HCT116 (cell line): ENCODE results near the gene TYW1B. TPM values are rescaled to one million over a fixed set of nuclear protein-coding genes. Genes with fewer than 3 reads are reported as not detected.
"Not testable (repeated sequence)": the region's sequence is repeated elsewhere in the genome, so short reads cannot be mapped to it uniquely, and the experiment has no call there.

Source experiments
- ATAC-seq: fragments of 200-7000 bp; cut with Tn5 transposase; 2 replicates; pipeline ENCODE4 v1.9.1; 2020; ENCODE audit warnings: mild to moderate bottlenecking, moderate library complexity
- BruUV-seq: library from RNA; stranded (reverse); fragments of 400-500 nt; replicated peaks from 2 replicates; lab custom pipeline; 2021; lab: Mats Ljungman, UMichigan
- CTCF ChIA-PET: fragments of 300-600 bp; sonication (Branson Sonifier 250); formaldehyde crosslinking; loops from one replicate; lab custom pipeline; 2021; ENCODE audit warnings: antibody characterized with exemption; lab: Charles Lee
- POLR2A ChIA-PET: fragments of 300-600, 350-600 bp; sonication (Branson Sonifier 250); formaldehyde crosslinking; loops from one replicate; lab custom pipeline; 2021; ENCODE audit warnings: antibody characterized with exemption; lab: Charles Lee
- RAD21 ChIA-PET, 2 experiments: fragments of 300-600 bp; sonication (Branson Sonifier 250); formaldehyde crosslinking; loops; one replicate each; lab custom pipeline; 2023; ENCODE audit warnings: low total read pairs in 2 of 2; ENCODE audit not compliant: uncharacterized antibody in 2 of 2, unreplicated experiment in 2 of 2, low non-redundant PET in 1 of 2; lab: Charles Lee
- DNase-seq: peaks from one replicate; pipeline ENCODE4 v3.0.0-alpha.2; 2010; ENCODE audit warnings: low read depth, low spot score
- H2AFZ ChIP-seq: fragments of 200-600 bp; shearing (Covaris generic), sonication (generic); 2 replicates; pipeline ENCODE4 v1.6.1; 2017; ENCODE audit warnings: low read depth, mixed run types, mixed read lengths, antibody characterized with exemption, low read length; ENCODE audit not compliant: poor library complexity, severe bottlenecking
- H3K27ac ChIP-seq: 2 replicates; pipeline ENCODE4 v1.5.1; 2012; ENCODE audit warnings: low read depth, low read length
- H3K27me3 ChIP-seq: fragments of 200-600 bp; sonication (generic); 2 replicates; pipeline ENCODE4 v1.6.1; 2016; ENCODE audit warnings: mixed run types, low read length, mixed read lengths; ENCODE audit not compliant: insufficient read depth
- H3K36me3 ChIP-seq, 2 experiments: fragments of 200-500 bp in 1 of 2; fragments of 200-600 bp in 1 of 2; sonication (Bioruptor generic) in 1 of 2; sonication (generic) in 1 of 2; 2 replicates each; pipeline versions ENCODE4 v1.5.1 to v1.6.1; 2014 to 2016; ENCODE audit warnings: low read length in 2 of 2, inconsistent platforms in 1 of 2, mixed read lengths in 1 of 2, mixed run types in 1 of 2; ENCODE audit not compliant: insufficient read depth in 2 of 2, control insufficient read depth in 1 of 2
- H3K4me1 ChIP-seq, 2 experiments: fragments of 200-600 bp in 1 of 2; sonication (generic) in 1 of 2; 2 replicates each; pipeline versions ENCODE4 v1.5.1 to v1.6.1; 2012 to 2017; ENCODE audit warnings: low read length in 2 of 2, inconsistent platforms in 1 of 2, mild to moderate bottlenecking in 1 of 2, mixed read lengths in 1 of 2, mixed run types in 1 of 2, moderate library complexity in 1 of 2; ENCODE audit not compliant: insufficient read depth in 2 of 2, control insufficient read depth in 1 of 2
- H3K4me2 ChIP-seq: fragments of 200-600 bp; sonication (generic); 2 replicates; pipeline ENCODE4 v1.6.1; 2017; ENCODE audit warnings: mixed run types, low read length, mixed read lengths
- H3K4me3 ChIP-seq, 2 experiments: fragments of 200-600 bp in 1 of 2; sonication (generic) in 1 of 2; replicated peaks in 1 of 2; 2 replicates each; pipeline ENCODE4 v1.5.1; 2011 to 2016; ENCODE audit warnings: low read length in 2 of 2, control low read depth in 1 of 2, low read depth in 1 of 2, mild to moderate bottlenecking in 1 of 2, mixed read lengths in 1 of 2, mixed run types in 1 of 2
- H3K79me2 ChIP-seq: fragments of 200-600 bp; sonication (generic); 2 replicates; pipeline ENCODE4 v1.6.1; 2017; ENCODE audit warnings: mild to moderate bottlenecking, mixed run types, low read length, moderate library complexity, mixed read lengths; ENCODE audit not compliant: insufficient read depth
- H3K9ac ChIP-seq: fragments of 200-600 bp; sonication (generic); 2 replicates; pipeline ENCODE4 v1.6.1; 2016; ENCODE audit warnings: low read length, mixed read lengths
- H3K9me2 ChIP-seq: fragments of 200-600 bp; sonication (generic), shearing (Covaris generic); 2 replicates; pipeline ENCODE4 v1.6.1; 2017; ENCODE audit warnings: mixed run types, mild to moderate bottlenecking, moderate library complexity; ENCODE audit not compliant: insufficient read depth
- H3K9me3 ChIP-seq, 2 experiments: fragments of 200-500 bp in 1 of 2; fragments of 200-600 bp in 1 of 2; sonication (Bioruptor generic) in 1 of 2; sonication (generic) in 1 of 2; 2 replicates each; pipeline ENCODE4 v1.6.1; 2014 to 2017; ENCODE audit warnings: low read length in 2 of 2, mixed read lengths in 2 of 2, inconsistent platforms in 1 of 2, low read depth in 1 of 2, mild to moderate bottlenecking in 1 of 2, mixed run types in 1 of 2, moderate library complexity in 1 of 2; ENCODE audit not compliant: control insufficient read depth in 1 of 2, insufficient read depth in 1 of 2
- H4K20me1 ChIP-seq: fragments of 200-600 bp; sonication (generic), shearing (Covaris generic); 2 replicates; pipeline ENCODE4 v1.6.1; 2017; ENCODE audit warnings: mixed run types, mild to moderate bottlenecking, moderate library complexity; ENCODE audit not compliant: insufficient read depth
- CBX3 ChIP-seq: IDR thresholded peaks from 2 replicates; pipeline ENCODE4 v1.6.1; 2012; ENCODE audit warnings: low read depth
- CEBPB ChIP-seq: IDR thresholded peaks from 2 replicates; pipeline ENCODE4 v1.6.1; 2012; ENCODE audit warnings: low read depth
- ELF1 ChIP-seq: IDR thresholded peaks from 2 replicates; pipeline ENCODE4 v1.6.1; 2012; ENCODE audit warnings: low read depth, borderline replicate concordance
- EZH2 ChIP-seq: fragments of 200-600 bp; sonication (generic); IDR thresholded peaks from 2 replicates; pipeline ENCODE4 v1.6.1; 2017; ENCODE audit warnings: antibody characterized with exemption, mixed run types
- EZH2phosphoT487 ChIP-seq: fragments of 200-600 bp; IDR thresholded peaks from 2 replicates; pipeline ENCODE4 v1.6.1; 2018; ENCODE audit warnings: antibody characterized with exemption, borderline replicate concordance
- MAX ChIP-seq: IDR thresholded peaks from 2 replicates; pipeline ENCODE4 v1.6.1; 2012
- POLR2AphosphoS5 ChIP-seq: IDR thresholded peaks from 2 replicates; pipeline ENCODE4 v1.6.1; 2011; ENCODE audit warnings: mild to moderate bottlenecking, low read depth, low read length, moderate library complexity
- RAD21 ChIP-seq: IDR thresholded peaks from 2 replicates; pipeline ENCODE4 v1.6.1; 2012; ENCODE audit warnings: low read depth, mild to moderate bottlenecking
- SRF ChIP-seq: IDR thresholded peaks from 2 replicates; pipeline ENCODE4 v1.6.1; 2012; ENCODE audit warnings: low read depth
- YY1 ChIP-seq: IDR thresholded peaks from 2 replicates; pipeline ENCODE4 v1.6.1; 2011; ENCODE audit warnings: low read length, low read depth, moderate library complexity, mild to moderate bottlenecking; ENCODE audit not compliant: insufficient replicate concordance; ENCODE audit errors: extremely low read depth
- ZFX ChIP-seq: fragments of 450-650 bp; IDR thresholded peaks from 2 replicates; pipeline ENCODE4 v1.6.1; 2017
- ZNF274 ChIP-seq: fragments of 200-500 bp; sonication (Bioruptor generic); IDR thresholded peaks from 2 replicates; pipeline ENCODE4 v1.6.1; 2014; ENCODE audit warnings: mild to moderate bottlenecking, low read depth, low read length, inconsistent platforms
- intact Hi-C: fragments of 100-400 bp; cut with micrococcal nuclease; formaldehyde crosslinking; loops from 2 replicates; pipeline ENCODE4 v1.10.0; 2022
- total RNA-seq: library from RNA; stranded (reverse); gene quantifications from one replicate; pipeline ENCODE4 v1.2.1, GENCODE V29; 2021; ENCODE audit not compliant: unreplicated experiment
- TF ChIP-seq, protein P1 (sequence below): IDR thresholded peaks from 2 replicates; pipeline ENCODE4 v1.6.1; 2012
- TF ChIP-seq, protein P2 (sequence below): IDR thresholded peaks from 2 replicates; pipeline ENCODE4 v1.6.1; 2012; ENCODE audit warnings: low read depth
- TF ChIP-seq, protein P3 (sequence below): IDR thresholded peaks from 2 replicates; pipeline ENCODE4 v1.6.1; 2011; ENCODE audit warnings: mild to moderate bottlenecking, low read length, moderate library complexity; ENCODE audit not compliant: insufficient replicate concordance; ENCODE audit errors: extremely low read depth

TYW1B gene
- total RNA-seq, 1 experiment from 2014 or later = 2.4 TPM

DNA sequence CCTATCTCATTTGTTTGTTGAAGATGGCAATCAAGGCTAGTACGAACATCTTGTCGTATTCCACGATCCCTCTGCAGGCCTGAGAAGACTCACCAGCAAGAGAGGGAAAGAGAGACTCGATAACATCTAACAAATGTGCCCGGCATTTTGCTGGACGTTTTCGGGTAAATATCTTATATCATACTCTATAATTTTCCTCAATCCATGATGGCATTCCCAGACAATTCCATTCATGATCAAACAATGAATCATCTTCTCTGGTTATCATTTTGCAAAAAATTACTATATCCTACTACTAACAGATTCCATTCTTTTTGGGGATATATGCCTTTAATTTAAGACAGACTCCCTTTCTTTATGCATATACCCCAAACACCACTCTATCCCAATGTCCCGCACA is 118.1 kb downstream of the TYW1B start:
- no peak overlapping the region for H3K4me3 ChIP-seq
- H3K27me3 ChIP-seq = no peaks in the 10 kb centered on the region
- H3K9me2 ChIP-seq = no peaks in the 10 kb centered on the region
- H3K79me2 ChIP-seq = no peaks in the 10 kb centered on the region
- RAD21 ChIA-PET = no interaction called here
- DNase-seq (no peak), ATAC-seq (no peak)
- no peak overlapping the region for H2AFZ ChIP-seq
- H3K4me2 ChIP-seq = no peak overlapping the region
- POLR2A ChIA-PET = no interaction called here
- no peaks in the 10 kb centered on the region for H4K20me1 ChIP-seq
- no peak overlapping the region for H3K9ac ChIP-seq
- TF ChIP-seq, protein P1, sequence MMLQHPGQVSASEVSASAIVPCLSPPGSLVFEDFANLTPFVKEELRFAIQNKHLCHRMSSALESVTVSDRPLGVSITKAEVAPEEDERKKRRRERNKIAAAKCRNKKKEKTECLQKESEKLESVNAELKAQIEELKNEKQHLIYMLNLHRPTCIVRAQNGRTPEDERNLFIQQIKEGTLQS = no peak
- no peak for TF ChIP-seq POLR2AphosphoS5
- TF ChIP-seq YY1 = no peak
- TF ChIP-seq, protein P2, sequence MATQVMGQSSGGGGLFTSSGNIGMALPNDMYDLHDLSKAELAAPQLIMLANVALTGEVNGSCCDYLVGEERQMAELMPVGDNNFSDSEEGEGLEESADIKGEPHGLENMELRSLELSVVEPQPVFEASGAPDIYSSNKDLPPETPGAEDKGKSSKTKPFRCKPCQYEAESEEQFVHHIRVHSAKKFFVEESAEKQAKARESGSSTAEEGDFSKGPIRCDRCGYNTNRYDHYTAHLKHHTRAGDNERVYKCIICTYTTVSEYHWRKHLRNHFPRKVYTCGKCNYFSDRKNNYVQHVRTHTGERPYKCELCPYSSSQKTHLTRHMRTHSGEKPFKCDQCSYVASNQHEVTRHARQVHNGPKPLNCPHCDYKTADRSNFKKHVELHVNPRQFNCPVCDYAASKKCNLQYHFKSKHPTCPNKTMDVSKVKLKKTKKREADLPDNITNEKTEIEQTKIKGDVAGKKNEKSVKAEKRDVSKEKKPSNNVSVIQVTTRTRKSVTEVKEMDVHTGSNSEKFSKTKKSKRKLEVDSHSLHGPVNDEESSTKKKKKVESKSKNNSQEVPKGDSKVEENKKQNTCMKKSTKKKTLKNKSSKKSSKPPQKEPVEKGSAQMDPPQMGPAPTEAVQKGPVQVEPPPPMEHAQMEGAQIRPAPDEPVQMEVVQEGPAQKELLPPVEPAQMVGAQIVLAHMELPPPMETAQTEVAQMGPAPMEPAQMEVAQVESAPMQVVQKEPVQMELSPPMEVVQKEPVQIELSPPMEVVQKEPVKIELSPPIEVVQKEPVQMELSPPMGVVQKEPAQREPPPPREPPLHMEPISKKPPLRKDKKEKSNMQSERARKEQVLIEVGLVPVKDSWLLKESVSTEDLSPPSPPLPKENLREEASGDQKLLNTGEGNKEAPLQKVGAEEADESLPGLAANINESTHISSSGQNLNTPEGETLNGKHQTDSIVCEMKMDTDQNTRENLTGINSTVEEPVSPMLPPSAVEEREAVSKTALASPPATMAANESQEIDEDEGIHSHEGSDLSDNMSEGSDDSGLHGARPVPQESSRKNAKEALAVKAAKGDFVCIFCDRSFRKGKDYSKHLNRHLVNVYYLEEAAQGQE = no peak
- no peak for TF ChIP-seq CBX3
- no peak for TF ChIP-seq ZFX
- TF ChIP-seq, protein P3, sequence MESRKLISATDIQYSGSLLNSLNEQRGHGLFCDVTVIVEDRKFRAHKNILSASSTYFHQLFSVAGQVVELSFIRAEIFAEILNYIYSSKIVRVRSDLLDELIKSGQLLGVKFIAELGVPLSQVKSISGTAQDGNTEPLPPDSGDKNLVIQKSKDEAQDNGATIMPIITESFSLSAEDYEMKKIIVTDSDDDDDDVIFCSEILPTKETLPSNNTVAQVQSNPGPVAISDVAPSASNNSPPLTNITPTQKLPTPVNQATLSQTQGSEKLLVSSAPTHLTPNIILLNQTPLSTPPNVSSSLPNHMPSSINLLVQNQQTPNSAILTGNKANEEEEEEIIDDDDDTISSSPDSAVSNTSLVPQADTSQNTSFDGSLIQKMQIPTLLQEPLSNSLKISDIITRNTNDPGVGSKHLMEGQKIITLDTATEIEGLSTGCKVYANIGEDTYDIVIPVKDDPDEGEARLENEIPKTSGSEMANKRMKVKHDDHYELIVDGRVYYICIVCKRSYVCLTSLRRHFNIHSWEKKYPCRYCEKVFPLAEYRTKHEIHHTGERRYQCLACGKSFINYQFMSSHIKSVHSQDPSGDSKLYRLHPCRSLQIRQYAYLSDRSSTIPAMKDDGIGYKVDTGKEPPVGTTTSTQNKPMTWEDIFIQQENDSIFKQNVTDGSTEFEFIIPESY = no peak
- no peak for TF ChIP-seq ELF1
- no peak for TF ChIP-seq SRF
- TF ChIP-seq CEBPB = no peak
- no peak for TF ChIP-seq MAX
- no peak for TF ChIP-seq RAD21
- no peak for TF ChIP-seq ZNF274
- no peak for TF ChIP-seq EZH2phosphoT487
- TF ChIP-seq EZH2 = no peak
- H3K9me3 ChIP-seq = no peaks in the 10 kb centered on the region
- intact Hi-C loops = no loop called here
- CTCF ChIA-PET = no interaction called here
- H3K36me3 ChIP-seq = no peaks in the 10 kb centered on the region
- H3K4me1 ChIP-seq = no peaks in the 10 kb centered on the region
- no peak overlapping the region for H3K27ac ChIP-seq
- BruUV-seq = no TSS peak

DNA sequence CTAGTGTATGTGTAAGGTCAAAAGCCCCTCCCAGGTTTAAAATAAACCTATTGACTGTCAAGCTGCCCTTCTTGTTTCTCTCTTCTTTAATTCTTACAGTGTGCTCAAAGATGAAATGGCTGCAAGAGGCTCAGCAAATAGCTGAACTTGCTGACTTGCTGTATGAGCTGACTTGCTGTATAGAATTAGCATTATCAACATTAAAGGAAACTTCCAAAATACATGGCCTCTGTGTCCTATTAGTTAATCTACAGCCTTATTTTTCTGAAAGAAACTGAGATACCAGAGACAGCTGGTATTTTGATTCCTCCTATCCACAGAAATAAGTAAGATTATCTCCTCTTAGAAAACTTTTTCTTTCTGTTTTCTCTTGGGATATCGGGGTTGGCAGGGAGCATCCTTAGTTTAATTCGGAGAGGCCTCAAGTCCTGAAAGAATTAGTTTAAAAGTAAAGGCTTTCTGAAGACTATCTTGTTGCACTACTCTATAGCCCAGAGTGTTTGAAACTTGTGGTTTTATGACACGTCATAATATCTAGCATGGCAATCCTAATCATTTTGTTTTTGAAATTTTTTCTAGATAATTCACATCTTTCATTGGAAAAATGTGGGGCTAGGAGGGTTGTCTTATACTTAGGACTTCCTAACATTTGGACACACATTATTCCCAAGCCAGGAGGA is 119.5 kb downstream of the TYW1B start:
- H2AFZ ChIP-seq, intact Hi-C loops, H3K27me3 ChIP-seq, ATAC-seq, H3K9me2 ChIP-seq, H3K4me3 ChIP-seq, H3K27ac ChIP-seq, H3K4me1 ChIP-seq, BruUV-seq, POLR2A ChIA-PET, H3K9ac ChIP-seq, DNase-seq, RAD21 ChIA-PET, CTCF ChIA-PET, H3K36me3 ChIP-seq, H4K20me1 ChIP-seq, H3K79me2 ChIP-seq, H3K9me3 ChIP-seq, H3K4me2 ChIP-seq: not testable (repeated sequence)
